ENCODE results near the gene CPNE8. TPM values are rescaled to one million over a fixed set of nuclear protein-coding genes. Genes with fewer than 3 reads are reported as not detected.

CPNE8 gene
- total and polyA plus RNA-seq, 8 donors = 2.7 to 6.8 (median 5.1) TPM

- no peaks in the 10 kb centered on the region for H3K4me1 ChIP-seq
- no peaks in the 10 kb centered on the region for H3K9me3 ChIP-seq
- 62 to 70% methylated on average over 3 of the region's 3 CpGs for WGBS, 2 donors
- H3K36me3 ChIP-seq = no peaks in the 10 kb centered on the region
- intact Hi-C loops (cut with DNase I) = no loop called here
- no peak for TF ChIP-seq CTCF (IDR thresholded peaks at IDR 0.05)
- FAIRE-seq (peak; percentile 29), DNase-seq (no peak), ATAC-seq (no peak)
- no peaks in the 10 kb centered on the region for H3K27me3 ChIP-seq
- no peak overlapping the region for H3K27ac ChIP-seq
- no peak overlapping the region for H3K4me3 ChIP-seq
Measured at GRCh38 chr12:38761636-38762342, 143.6 kb downstream of the CPNE8 start.

GRCh38 chr12:38761111-38761510 is 144.3 kb downstream of the CPNE8 start:
- Histone ChIP-seq H3K4me3 (no peak overlapping the region), H3K27ac (no peak overlapping the region), H3K4me1 (no peaks in the 10 kb centered on the region), H3K9me3 (no peaks in the 10 kb centered on the region), H3K27me3 (no peaks in the 10 kb centered on the region), H3K36me3 (no peaks in the 10 kb centered on the region)
- no peak for DNase-seq
- intact Hi-C loops (cut with DNase I) = no loop called here
- WGBS, 2 donors = 89 to 100% methylated on average over 1 of the region's 1 CpG
- no peak for FAIRE-seq
- no peak for ATAC-seq
- TF ChIP-seq CTCF (IDR thresholded peaks at IDR 0.05) = no peak

- no peak for TF ChIP-seq CTCF (IDR thresholded peaks at IDR 0.05)
- intact Hi-C loops (cut with DNase I) = no loop called here
- Histone ChIP-seq H3K27ac (no peak overlapping the region), H3K36me3 (no peaks in the 10 kb centered on the region), H3K4me1 (no peaks in the 10 kb centered on the region), H3K27me3 (no peaks in the 10 kb centered on the region), H3K4me3 (no peak overlapping the region), H3K9me3 (no peaks in the 10 kb centered on the region)
- DNase-seq = no peak
- no peak for FAIRE-seq
- no peak for ATAC-seq
Measured at GRCh38 chr12:38759621-38760020, 145.8 kb downstream of the CPNE8 start.

- 52 to 58% methylated on average over 2 of the region's 2 CpGs for WGBS, 2 donors
- Histone ChIP-seq H3K27ac (no peak overlapping the region), H3K9me3 (no peaks in the 10 kb centered on the region), H3K4me1 (no peaks in the 10 kb centered on the region), H3K4me3 (no peak overlapping the region), H3K36me3 (no peaks in the 10 kb centered on the region), H3K27me3 (no peaks in the 10 kb centered on the region)
- intact Hi-C loops (cut with DNase I) = no loop called here
- no peak for TF ChIP-seq CTCF (IDR thresholded peaks at IDR 0.05)
- no peak for ATAC-seq
- DNase-seq = no peak
- no peak for FAIRE-seq
Measured at GRCh38 chr12:38746744-38747143, 158.6 kb downstream of the CPNE8 start.

GRCh38 chr12:38745601-38746000 is 159.8 kb downstream of the CPNE8 start:
- TF ChIP-seq CTCF (IDR thresholded peaks at IDR 0.05) = no peak
- intact Hi-C loops (cut with DNase I) = no loop called here
- FAIRE-seq (no peak), DNase-seq (no peak), ATAC-seq (no peak)
- H3K36me3 ChIP-seq = no peaks in the 10 kb centered on the region
- H3K27ac ChIP-seq = no peak overlapping the region
- WGBS, 2 donors = 50 to 57% methylated on average over 4 of the region's 4 CpGs
- no peaks in the 10 kb centered on the region for H3K9me3 ChIP-seq
- no peaks in the 10 kb centered on the region for H3K4me1 ChIP-seq
- H3K4me3 ChIP-seq = no peak overlapping the region
- no peaks in the 10 kb centered on the region for H3K27me3 ChIP-seq
